ENCODE results near the gene SND1.
A peak's percentile ranks its signal among the peaks of the same experiment; 100 is the strongest.
"Not testable (repeated sequence)": the region's sequence is repeated elsewhere in the genome, so short reads cannot be mapped to it uniquely, and the experiment has no call there.

Gene SND1

GRCh38 chr7:128104108-128104742 lies 452.2 kb downstream of the SND1 start:
- TF ChIP-seq CTCF (IDR thresholded peaks at IDR 0.05; ENCODE audit: insufficient read depth, low read length, poor library complexity, severe bottlenecking) = no peak
- DNase-seq (ENCODE audit: extremely low read depth, insufficient read length) = peak; percentile 56
- Histone ChIP-seq H3K27me3 (replicated peaks; ENCODE audit: control insufficient read depth, insufficient read depth, low read length) (no peaks in the 10 kb centered on the region), H3K36me3 (ENCODE audit: control insufficient read depth, insufficient read depth, low read length) (no peaks in the 10 kb centered on the region), H3K4me3 (replicated peaks; ENCODE audit: low read depth, low read length) (peak overlapping the region; percentile 60)

- TF ChIP-seq CTCF (IDR thresholded peaks at IDR 0.05; ENCODE audit: insufficient read depth, low read length, poor library complexity, severe bottlenecking) = no peak
- Histone ChIP-seq H3K4me3 (replicated peaks; ENCODE audit: low read depth, low read length) (no peak overlapping the region), H3K36me3 (ENCODE audit: control insufficient read depth, insufficient read depth, low read length) (no peaks in the 10 kb centered on the region), H3K27me3 (replicated peaks; ENCODE audit: control insufficient read depth, insufficient read depth, low read length) (no peaks in the 10 kb centered on the region)
- DNase-seq (ENCODE audit: extremely low read depth, insufficient read length) = no peak
Observed at GRCh38 chr7:128105228-128106022, 453.4 kb downstream of the SND1 start.

- Histone ChIP-seq H3K36me3 (ENCODE audit: control insufficient read depth, insufficient read depth, low read length) (no peaks in the 10 kb centered on the region), H3K27me3 (replicated peaks; ENCODE audit: control insufficient read depth, insufficient read depth, low read length) (no peaks in the 10 kb centered on the region), H3K4me3 (replicated peaks; ENCODE audit: low read depth, low read length) (no peak overlapping the region)
- no peak for DNase-seq (ENCODE audit: extremely low read depth, insufficient read length)
- TF ChIP-seq CTCF (IDR thresholded peaks at IDR 0.05; ENCODE audit: insufficient read depth, low read length, poor library complexity, severe bottlenecking) = no peak
Observed at GRCh38 chr7:128106821-128107220, 454.8 kb downstream of the SND1 start.

GRCh38 chr7:128107516-128107915 lies 455.5 kb downstream of the SND1 start:
- H3K27me3 ChIP-seq (replicated peaks; ENCODE audit: control insufficient read depth, insufficient read depth, low read length); H3K4me3 ChIP-seq (replicated peaks; ENCODE audit: low read depth, low read length); DNase-seq (ENCODE audit: extremely low read depth, insufficient read length); H3K36me3 ChIP-seq (ENCODE audit: control insufficient read depth, insufficient read depth, low read length): not testable (repeated sequence)

GRCh38 chr7:128108129-128108528 lies 456.1 kb downstream of the SND1 start:
- Histone ChIP-seq H3K36me3 (ENCODE audit: control insufficient read depth, insufficient read depth, low read length) (no peaks in the 10 kb centered on the region), H3K27me3 (replicated peaks; ENCODE audit: control insufficient read depth, insufficient read depth, low read length) (no peaks in the 10 kb centered on the region), H3K4me3 (replicated peaks; ENCODE audit: low read depth, low read length) (no peak overlapping the region)
- no peak for TF ChIP-seq CTCF (IDR thresholded peaks at IDR 0.05; ENCODE audit: insufficient read depth, low read length, poor library complexity, severe bottlenecking)
- DNase-seq (ENCODE audit: extremely low read depth, insufficient read length) = no peak

- peak; percentile 62 for DNase-seq (ENCODE audit: extremely low read depth, insufficient read length)
- H3K4me3 ChIP-seq (replicated peaks; ENCODE audit: low read depth, low read length) = no peak overlapping the region; the same call in 1 of the 2 replicates
- TF ChIP-seq CTCF (IDR thresholded peaks at IDR 0.05; ENCODE audit: insufficient read depth, low read length, poor library complexity, severe bottlenecking) = no peak
- H3K36me3 ChIP-seq (ENCODE audit: control insufficient read depth, insufficient read depth, low read length) = no peaks in the 10 kb centered on the region
- no peaks in the 10 kb centered on the region for H3K27me3 ChIP-seq (replicated peaks; ENCODE audit: control insufficient read depth, insufficient read depth, low read length)
Observed at GRCh38 chr7:128108641-128109423, 456.8 kb downstream of the SND1 start.

- H3K36me3 ChIP-seq (ENCODE audit: control insufficient read depth, insufficient read depth, low read length); DNase-seq (ENCODE audit: extremely low read depth, insufficient read length); H3K27me3 ChIP-seq (replicated peaks; ENCODE audit: control insufficient read depth, insufficient read depth, low read length); H3K4me3 ChIP-seq (replicated peaks; ENCODE audit: low read depth, low read length): not testable (repeated sequence)
Observed at GRCh38 chr7:128109424-128109969, 457.5 kb downstream of the SND1 start.
